OCI-LY1 (cell line): Measurements from ENCODE around the gene VSIG10.

ENCODE experiments used
- H2AFZ ChIP-seq: fragments of 200-600 bp; sonication (generic), shearing (Covaris generic); 2 replicates; pipeline ENCODE4 v1.6.0; 2014; ENCODE audit warnings: antibody characterized with exemption, mild to moderate bottlenecking, low read length
- H3F3A ChIP-seq: fragments of 200-600 bp; sonication (generic), shearing (Covaris generic); 2 replicates; pipeline ENCODE4 v1.6.0; 2014; ENCODE audit warnings: mild to moderate bottlenecking, antibody characterized with exemption, low read length, moderate library complexity; ENCODE audit not compliant: insufficient read depth
- H3K27ac ChIP-seq: fragments of 200-600 bp; sonication (generic); 2 replicates; pipeline ENCODE4 v1.5.1; 2014; ENCODE audit warnings: low read length, mixed run types, mild to moderate bottlenecking, low read depth; ENCODE audit not compliant: poor library complexity, severe bottlenecking
- H3K27me3 ChIP-seq: fragments of 200-600 bp; sonication (generic); 2 replicates; pipeline ENCODE4 v1.6.0; 2014; ENCODE audit warnings: antibody characterized with exemption, mild to moderate bottlenecking, low read length, moderate library complexity; ENCODE audit not compliant: insufficient read depth
- H3K36me3 ChIP-seq: fragments of 200-600 bp; sonication (generic); 2 replicates; pipeline ENCODE4 v1.6.1; 2014; ENCODE audit warnings: mild to moderate bottlenecking, antibody characterized with exemption, low read length, moderate library complexity, mixed read lengths; ENCODE audit not compliant: insufficient read depth
- H3K4me1 ChIP-seq: fragments of 200-600 bp; sonication (generic); 2 replicates; pipeline ENCODE4 v1.5.1; 2014; ENCODE audit warnings: mild to moderate bottlenecking, low read length, moderate library complexity; ENCODE audit not compliant: insufficient read depth, severe bottlenecking
- H3K4me2 ChIP-seq: fragments of 200-600 bp; sonication (generic), shearing (Covaris generic); 2 replicates; pipeline ENCODE4 v1.6.1; 2014; ENCODE audit warnings: low read length
- H3K4me3 ChIP-seq: fragments of 200-600 bp; sonication (generic); 2 replicates; pipeline ENCODE4 v1.5.1; 2014; ENCODE audit warnings: low read length, low read depth, mild to moderate bottlenecking, mixed read lengths; ENCODE audit not compliant: poor library complexity, severe bottlenecking
- H3K79me2 ChIP-seq: fragments of 200-600 bp; shearing (Covaris generic); 2 replicates; pipeline ENCODE4 v1.6.1; 2016; ENCODE audit warnings: mixed run types, low read length, mixed read lengths; ENCODE audit not compliant: insufficient read depth
- H3K9ac ChIP-seq: fragments of 200-600 bp; sonication (generic), shearing (Covaris generic); 2 replicates; pipeline ENCODE4 v1.6.1; 2014; ENCODE audit warnings: mild to moderate bottlenecking, low read length, mixed read lengths
- H3K9me2 ChIP-seq: fragments of 200-600 bp; sonication (generic), shearing (Covaris generic); 2 replicates; pipeline ENCODE4 v1.6.1; 2014; ENCODE audit warnings: low read depth, mild to moderate bottlenecking, low read length, mixed read lengths
- H3K9me3 ChIP-seq: fragments of 200-600 bp; shearing (Covaris generic); 2 replicates; pipeline ENCODE4 v1.6.1; 2014; ENCODE audit warnings: low read length, mixed read lengths
- H4K20me1 ChIP-seq: fragments of 200-600 bp; sonication (generic), shearing (Covaris generic); 2 replicates; pipeline ENCODE4 v1.6.0; 2016; ENCODE audit warnings: mild to moderate bottlenecking, low read length; ENCODE audit not compliant: insufficient read depth
- CTCF ChIP-seq: fragments of 200-600 bp; sonication (generic), shearing (Covaris generic); IDR thresholded peaks from 2 replicates; pipeline ENCODE4 v1.5.1; 2017; ENCODE audit warnings: mild to moderate bottlenecking, antibody characterized with exemption, low read length, moderate library complexity, mixed read lengths
- EZH2 ChIP-seq: fragments of 200-600 bp; sonication (generic), shearing (Covaris generic); IDR thresholded peaks from 2 replicates; pipeline ENCODE4 v1.8.0; 2017; ENCODE audit warnings: borderline replicate concordance, mixed run types, mild to moderate bottlenecking, antibody characterized with exemption, low read length, moderate library complexity, mixed read lengths

VSIG10 gene

GRCh38 chr12:118109088-118109487, 5.3 kb upstream of the VSIG10 start:
- no peaks in the 10 kb centered on the region for H3K36me3 ChIP-seq
- no peak overlapping the region for H2AFZ ChIP-seq
- no peak for TF ChIP-seq EZH2
- no peak for TF ChIP-seq CTCF

GRCh38 chr12:118107694-118108093, 3.9 kb upstream of the VSIG10 start:
- H3K4me3 ChIP-seq, result no peak overlapping the region
- H3F3A ChIP-seq, result no peaks in the 10 kb centered on the region
- H3K9me3 ChIP-seq, result no peaks in the 10 kb centered on the region
- H3K4me2 ChIP-seq, result no peak overlapping the region
- no peaks in the 10 kb centered on the region for H3K27me3 ChIP-seq
- H3K9ac ChIP-seq, result no peak overlapping the region
- no peaks in the 10 kb centered on the region for H3K36me3 ChIP-seq
- H3K27ac ChIP-seq, result no peak overlapping the region
- no peak overlapping the region for H2AFZ ChIP-seq
- H3K9me2 ChIP-seq, result no peaks in the 10 kb centered on the region
- no peaks in the 10 kb centered on the region for H4K20me1 ChIP-seq
- TF ChIP-seq CTCF (no peak), EZH2 (no peak)
- no peaks in the 10 kb centered on the region for H3K79me2 ChIP-seq
- peaks cover 7% of the 10 kb centered on the region for H3K4me1 ChIP-seq

More at GRCh38 chr12:118109088-118109487, 5.3 kb upstream of the VSIG10 start:
- Histone ChIP-seq H3K27me3 (no peaks in the 10 kb centered on the region), H3K9me2 (no peaks in the 10 kb centered on the region), H3K4me3 (no peak overlapping the region), H3K79me2 (no peaks in the 10 kb centered on the region), H3K27ac (no peak overlapping the region), H3K9me3 (no peaks in the 10 kb centered on the region), H4K20me1 (no peaks in the 10 kb centered on the region), H3F3A (no peaks in the 10 kb centered on the region), H3K4me1 (peaks cover 2% of the 10 kb centered on the region), H3K9ac (no peak overlapping the region), H3K4me2 (no peak overlapping the region)

GRCh38 chr12:118107011-118107410, 3.2 kb upstream of the VSIG10 start:
- H3K27ac ChIP-seq, result no peak overlapping the region
- no peaks in the 10 kb centered on the region for H3K36me3 ChIP-seq
- no peaks in the 10 kb centered on the region for H4K20me1 ChIP-seq
- no peaks in the 10 kb centered on the region for H3K79me2 ChIP-seq
- no peaks in the 10 kb centered on the region for H3K9me2 ChIP-seq
- no peaks in the 10 kb centered on the region for H3K9me3 ChIP-seq
- H3K9ac ChIP-seq, result no peak overlapping the region
- peaks cover 7% of the 10 kb centered on the region for H3K4me1 ChIP-seq
- no peaks in the 10 kb centered on the region for H3K27me3 ChIP-seq
- TF ChIP-seq EZH2, result no peak
- no peak for TF ChIP-seq CTCF
- H3K4me2 ChIP-seq, result no peak overlapping the region
- no peak overlapping the region for H2AFZ ChIP-seq
- no peak overlapping the region for H3K4me3 ChIP-seq
- no peaks in the 10 kb centered on the region for H3F3A ChIP-seq
